MM.1S (cell line): ENCODE measurements around the gene LEMD3.

Experiments used
- CTCF ChIP-seq: fragments of 300-600 bp; sonication (generic); IDR thresholded peaks from 2 replicates; pipeline ENCODE4 v1.5.1; 2016; ENCODE audit warnings: antibody characterized with exemption, low read length, mixed read lengths
- EZH2phosphoT487 ChIP-seq: fragments of 300-600 bp; sonication (generic); IDR thresholded peaks from 2 replicates; pipeline ENCODE4 v1.6.1; 2018; ENCODE audit warnings: antibody characterized with exemption, low read length

- TF ChIP-seq CTCF (no peak), EZH2phosphoT487 (no peak)
Observed at GRCh38 chr12:65156366-65156841, 13.0 kb upstream of the LEMD3 start.
